GM18907 (cell line): ENCODE results near the gene NDC1.
A peak's percentile ranks its signal among the peaks of the same experiment; 100 is the strongest.
"Not testable (repeated sequence)": the region's sequence is repeated elsewhere in the genome, so short reads cannot be mapped to it uniquely, and the experiment has no call there.

ENCODE experiments used
- ATAC-seq: cut with Tn5 transposase; IDR thresholded peaks from one replicate; pipeline ENCODE4 v1.9.1; 2021; ENCODE audit warnings: mild to moderate bottlenecking, moderate library complexity; ENCODE audit not compliant: unreplicated experiment

Gene NDC1, protein sequence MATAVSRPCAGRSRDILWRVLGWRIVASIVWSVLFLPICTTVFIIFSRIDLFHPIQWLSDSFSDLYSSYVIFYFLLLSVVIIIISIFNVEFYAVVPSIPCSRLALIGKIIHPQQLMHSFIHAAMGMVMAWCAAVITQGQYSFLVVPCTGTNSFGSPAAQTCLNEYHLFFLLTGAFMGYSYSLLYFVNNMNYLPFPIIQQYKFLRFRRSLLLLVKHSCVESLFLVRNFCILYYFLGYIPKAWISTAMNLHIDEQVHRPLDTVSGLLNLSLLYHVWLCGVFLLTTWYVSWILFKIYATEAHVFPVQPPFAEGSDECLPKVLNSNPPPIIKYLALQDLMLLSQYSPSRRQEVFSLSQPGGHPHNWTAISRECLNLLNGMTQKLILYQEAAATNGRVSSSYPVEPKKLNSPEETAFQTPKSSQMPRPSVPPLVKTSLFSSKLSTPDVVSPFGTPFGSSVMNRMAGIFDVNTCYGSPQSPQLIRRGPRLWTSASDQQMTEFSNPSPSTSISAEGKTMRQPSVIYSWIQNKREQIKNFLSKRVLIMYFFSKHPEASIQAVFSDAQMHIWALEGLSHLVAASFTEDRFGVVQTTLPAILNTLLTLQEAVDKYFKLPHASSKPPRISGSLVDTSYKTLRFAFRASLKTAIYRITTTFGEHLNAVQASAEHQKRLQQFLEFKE

DNA sequence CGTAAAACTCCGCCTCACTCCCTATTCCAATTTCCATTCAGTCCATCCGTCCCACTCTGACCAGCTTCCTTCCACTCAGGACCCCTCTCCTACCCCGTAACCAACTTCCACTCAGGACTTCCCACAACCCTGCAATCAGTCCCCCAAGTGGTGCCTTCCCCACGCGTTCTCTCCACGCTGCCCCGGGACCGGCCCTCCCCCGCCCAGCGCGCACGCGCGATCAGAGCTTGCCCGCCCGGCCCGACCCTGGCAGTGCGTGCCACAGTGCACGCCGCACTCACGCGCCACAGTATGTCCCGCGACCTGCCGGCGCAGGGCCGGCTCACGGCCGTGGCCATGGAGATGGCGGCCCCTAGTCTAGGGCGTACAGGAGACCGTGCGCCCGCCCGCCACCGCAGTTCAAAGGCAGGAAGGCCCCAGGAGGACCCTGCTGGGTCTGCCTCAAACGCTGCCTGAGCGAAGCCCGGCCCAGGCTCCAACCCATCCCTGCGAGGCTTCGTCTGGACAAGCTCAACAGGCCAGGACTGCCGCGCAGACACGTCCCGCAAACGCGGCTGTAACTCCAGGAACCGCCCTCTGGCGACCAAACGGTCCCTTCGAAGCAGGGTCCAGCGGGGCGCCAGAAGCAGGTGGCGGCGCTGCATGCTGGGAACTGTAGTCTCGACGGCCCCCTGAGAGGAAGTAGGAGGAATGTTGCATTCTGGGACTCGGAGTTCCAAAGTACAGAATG lies at the start of gene NDC1:
Gene NDC1 (minus strand): TSS at position 373 of the 730 bp plus-strand sequence. CDS start 35 bp downstream, at position 338.
- ATAC-seq, result peak; percentile 91

DNA sequence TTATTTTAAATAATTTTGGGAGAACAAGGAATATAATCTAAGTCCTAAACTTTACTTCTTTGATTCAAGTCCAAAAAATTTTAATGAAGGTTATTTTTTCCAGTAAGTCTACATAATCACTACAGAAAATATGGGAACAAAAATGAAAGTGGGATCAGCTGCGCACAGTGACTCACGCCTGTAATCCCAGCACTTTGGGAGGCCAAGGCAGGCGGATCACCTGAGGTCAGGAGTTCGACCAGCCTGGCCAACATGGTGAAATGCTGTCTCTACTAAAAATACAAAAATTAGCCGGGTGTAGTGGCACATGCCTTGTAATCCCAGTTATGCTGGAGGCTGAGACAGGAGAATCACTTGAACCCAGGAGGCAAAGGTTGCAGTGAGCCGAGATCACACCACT lies 45.5 kb upstream of the NDC1 start:
- ATAC-seq, result not testable (repeated sequence)

DNA sequence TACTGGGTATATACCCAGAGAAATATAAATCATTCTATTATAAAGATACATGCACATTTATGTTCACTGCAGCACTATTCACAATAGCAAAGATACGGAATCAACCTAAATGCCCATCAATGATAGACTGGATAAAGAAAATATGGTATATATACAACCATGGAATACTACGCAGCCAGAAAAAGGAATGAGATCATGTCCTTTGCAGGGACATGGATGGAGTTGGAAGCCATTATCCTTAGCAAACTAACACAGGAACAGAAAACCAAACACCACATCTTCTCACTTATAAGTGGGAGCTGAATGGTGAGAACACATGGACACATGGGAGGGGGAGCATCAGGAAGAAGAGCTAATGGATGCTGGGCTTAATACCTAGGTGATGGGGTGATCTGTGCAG lies 43.8 kb upstream of the NDC1 start:
- ATAC-seq, result not testable (repeated sequence)

DNA sequence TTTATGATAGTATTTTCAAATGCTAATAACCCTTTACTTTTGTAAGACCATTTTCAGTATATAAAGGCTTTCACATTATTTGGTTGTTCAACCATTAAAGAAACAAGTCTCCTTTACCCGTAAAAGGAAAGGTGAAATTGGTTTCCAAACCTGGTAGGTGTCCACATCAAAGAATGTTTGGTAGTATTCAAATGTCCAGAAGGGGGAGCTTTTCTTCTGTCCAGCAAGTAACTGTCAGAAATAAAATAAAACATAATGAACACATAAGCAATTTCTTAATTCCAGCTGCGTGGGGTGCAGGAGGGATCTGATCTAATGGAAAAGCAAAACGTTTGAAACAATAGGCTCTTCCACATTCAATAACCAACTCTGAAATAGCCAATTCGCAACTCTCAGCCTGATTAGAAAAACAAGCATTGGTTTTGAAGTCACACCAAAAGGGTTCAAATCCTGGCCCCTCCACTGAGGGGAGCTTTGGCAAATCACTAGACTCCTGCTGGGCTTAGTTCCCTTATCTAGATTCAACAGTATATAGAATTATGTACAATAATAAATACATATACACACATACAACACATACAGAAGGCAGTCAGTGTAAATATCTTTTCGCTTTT lies 40.5 kb upstream of the NDC1 start:
- ATAC-seq, result no peak

DNA sequence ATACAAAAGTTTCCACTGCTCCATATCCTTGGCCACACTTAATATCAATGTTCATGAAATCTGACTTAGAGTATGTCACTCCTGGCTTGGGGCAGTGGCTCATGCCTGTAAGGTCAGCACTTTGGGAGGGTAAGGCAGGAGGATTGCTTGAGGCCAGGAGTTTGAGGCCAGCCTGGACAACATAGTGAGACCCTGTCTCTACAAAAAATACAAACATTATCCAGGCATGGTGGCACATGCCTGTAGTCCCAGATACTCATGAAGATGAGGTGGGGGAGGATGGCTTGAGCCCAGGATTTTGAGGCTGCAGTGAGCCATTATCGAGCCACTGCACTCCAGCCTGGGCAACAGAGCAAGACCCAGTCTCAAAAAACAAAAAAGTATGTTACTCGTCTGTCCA lies 37.1 kb upstream of the NDC1 start:
- not testable (repeated sequence) for ATAC-seq

DNA sequence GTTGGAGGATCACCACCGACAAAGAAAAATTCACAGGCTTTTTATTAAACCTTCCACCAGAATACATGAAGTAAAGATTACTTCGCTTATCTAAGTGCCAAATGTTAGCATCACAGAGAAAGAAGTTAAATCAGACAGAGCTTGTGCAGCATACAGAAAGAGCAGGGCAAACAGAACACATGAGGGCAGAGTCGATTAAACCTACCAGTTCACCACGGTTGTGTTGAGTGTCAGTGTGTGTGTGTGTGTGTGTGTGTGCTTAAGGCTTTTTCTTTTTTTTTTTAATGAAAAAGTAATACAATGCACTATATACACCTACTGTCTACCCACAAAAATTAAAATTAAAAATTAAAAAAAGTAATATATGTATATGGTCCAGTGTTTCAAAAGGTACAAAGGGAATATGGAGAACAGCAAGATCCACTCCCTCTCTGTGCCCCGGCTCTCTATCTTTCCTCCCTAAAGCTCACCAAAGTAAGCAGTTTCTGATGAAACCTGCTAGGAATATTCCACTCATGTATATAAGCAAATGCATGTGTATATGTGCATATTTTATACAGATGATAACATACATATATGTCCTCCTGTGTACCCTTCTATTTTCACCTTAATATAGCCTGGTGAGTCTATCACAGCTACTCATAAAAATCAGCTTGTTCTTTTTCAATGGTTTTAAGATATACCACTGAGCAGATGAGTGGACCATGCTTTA lies 33.8 kb upstream of the NDC1 start:
- ATAC-seq, result no peak

DNA sequence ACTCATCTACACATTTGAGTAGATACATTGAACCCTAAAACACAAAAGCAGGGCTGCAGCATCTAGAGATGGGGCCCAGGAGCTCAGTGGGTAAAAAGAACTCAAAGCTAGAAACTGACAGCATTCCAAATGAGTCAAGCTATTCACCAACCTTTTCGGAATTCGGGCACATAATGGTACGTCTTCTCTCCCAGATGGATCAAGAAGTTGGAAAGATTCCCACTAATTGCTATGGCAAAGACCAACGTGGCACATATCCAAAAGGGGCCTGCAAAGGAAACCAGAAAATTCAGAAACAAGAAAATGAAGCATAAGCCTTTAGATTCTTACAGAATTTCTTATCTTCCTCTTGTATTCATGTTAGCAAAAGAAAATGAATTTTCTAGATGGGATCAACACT lies 33.1 kb upstream of the NDC1 start:
- no peak for ATAC-seq

DNA sequence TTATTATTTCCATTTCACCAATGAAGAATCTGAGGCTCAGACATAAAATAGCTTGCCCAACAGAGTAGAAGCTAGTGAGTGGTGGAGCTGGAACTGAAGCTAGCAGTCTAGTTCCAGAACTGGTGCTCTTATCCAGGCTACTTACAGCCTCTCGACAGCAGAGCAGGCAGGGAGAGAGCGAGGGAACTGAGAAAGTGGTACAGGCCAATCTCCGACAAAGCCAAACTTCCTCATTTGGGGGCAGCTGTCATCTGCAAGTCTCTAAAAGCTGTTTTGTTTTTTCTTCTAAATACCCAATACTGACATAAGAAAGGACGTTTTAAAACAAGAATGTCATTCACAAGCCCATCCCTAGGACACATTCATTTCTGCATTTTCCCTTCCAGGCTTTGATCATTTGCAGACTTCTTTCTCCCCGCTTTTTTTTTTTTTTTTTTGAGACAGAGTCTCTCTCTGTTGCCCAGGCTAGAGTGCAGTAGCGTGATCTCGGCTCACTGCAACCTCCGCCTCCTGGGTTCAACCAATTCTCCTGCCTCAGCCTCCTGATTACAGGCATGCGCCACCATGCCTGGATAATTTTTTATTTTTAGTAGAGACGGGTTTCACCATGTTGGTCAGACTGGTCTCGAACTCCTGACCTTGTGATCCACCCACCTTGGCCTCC lies 31.5 kb upstream of the NDC1 start:
- ATAC-seq, result no peak

DNA sequence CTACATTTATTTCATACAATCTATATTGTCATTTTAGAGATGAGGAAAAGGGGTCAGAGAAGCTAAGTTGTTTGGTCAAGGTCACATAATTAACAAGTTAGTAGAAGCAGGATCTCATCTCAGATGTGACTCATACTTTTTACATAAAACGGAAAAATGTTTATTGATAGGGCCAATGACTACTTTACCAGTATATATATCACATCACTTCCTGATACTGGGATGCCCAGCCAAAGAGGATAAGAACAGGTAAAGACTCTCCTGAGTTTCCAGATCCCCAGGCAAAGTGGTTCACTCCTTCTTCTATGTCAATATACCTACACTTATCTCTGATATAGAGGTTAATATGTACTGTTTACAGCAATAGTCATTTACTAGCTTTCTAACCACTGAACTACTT lies 30.5 kb upstream of the NDC1 start:
- ATAC-seq, result no peak

DNA sequence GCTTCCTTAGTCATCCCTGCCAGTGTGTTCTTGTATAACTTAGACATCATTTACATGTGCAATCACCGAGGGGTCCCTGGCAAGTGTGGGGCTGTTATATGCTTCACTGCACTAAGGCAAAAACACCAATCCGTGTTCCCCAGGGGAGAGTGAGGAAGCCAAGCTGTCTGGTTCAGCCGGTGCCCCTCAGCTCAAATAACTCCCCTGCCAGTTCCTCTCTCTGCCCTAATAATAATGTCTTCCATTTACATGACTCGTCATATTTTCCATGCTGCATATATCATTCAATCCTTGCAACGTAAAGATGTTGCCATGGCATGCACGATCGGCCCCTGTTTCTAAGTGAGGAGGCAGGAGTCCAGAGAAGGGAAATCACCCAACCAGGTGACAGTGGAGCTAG lies 24.4 kb upstream of the NDC1 start:
- ATAC-seq, result no peak

DNA sequence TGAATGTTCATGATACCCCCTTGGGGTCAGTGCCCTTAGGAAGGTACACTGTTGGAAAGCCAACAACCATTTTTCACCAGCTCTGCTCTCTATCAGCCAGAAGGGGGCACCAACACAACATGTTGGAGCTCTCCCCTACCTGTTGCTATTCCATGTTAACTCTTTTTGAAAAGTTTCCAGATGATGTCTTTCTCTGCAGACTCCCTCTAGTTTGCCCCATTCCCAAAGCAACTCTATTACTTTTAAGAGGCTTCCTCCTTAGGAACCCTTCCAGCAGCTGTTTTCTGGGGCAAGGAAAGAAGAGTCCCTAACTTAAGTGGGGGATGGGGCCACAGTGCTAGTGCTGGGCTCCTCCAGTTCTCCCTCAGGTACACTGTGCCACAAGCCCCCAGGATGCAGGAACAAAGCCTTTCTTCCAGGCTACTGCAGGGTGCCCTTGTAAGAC lies 22.9 kb upstream of the NDC1 start:
- no peak for ATAC-seq

DNA sequence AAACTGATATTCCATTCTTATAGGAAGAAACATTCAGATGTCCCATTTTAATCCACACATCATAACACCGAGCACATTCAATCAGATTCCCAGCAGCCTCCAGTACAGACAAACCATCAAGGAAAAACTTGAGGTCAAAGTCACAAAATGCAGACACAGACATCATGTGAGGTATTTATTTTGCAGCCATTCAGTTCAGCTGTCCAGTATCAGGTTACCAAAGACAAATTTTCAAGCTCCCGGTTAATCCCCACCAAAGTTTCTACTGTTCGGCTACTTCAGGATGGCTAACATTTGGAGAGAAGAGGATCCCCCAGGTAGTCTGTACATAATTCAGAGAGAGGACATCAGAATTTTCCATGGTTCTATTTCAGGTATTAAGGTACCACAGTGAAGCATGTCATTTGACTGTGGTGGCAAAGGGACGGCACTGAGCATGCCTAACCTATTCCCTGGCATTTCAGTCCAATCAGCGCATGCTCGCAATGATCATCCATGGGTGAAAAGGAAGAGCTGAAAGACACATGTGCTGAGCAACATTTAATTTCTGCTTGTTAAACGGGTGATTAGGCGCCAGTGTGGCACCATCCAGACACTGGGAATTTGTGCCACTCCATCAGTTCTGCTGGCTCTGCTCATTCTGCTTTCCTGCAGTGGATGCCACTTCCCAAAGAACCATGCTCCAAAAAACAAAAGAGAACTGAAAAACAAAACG lies 13.6 kb upstream of the NDC1 start:
- ATAC-seq, result no peak

DNA sequence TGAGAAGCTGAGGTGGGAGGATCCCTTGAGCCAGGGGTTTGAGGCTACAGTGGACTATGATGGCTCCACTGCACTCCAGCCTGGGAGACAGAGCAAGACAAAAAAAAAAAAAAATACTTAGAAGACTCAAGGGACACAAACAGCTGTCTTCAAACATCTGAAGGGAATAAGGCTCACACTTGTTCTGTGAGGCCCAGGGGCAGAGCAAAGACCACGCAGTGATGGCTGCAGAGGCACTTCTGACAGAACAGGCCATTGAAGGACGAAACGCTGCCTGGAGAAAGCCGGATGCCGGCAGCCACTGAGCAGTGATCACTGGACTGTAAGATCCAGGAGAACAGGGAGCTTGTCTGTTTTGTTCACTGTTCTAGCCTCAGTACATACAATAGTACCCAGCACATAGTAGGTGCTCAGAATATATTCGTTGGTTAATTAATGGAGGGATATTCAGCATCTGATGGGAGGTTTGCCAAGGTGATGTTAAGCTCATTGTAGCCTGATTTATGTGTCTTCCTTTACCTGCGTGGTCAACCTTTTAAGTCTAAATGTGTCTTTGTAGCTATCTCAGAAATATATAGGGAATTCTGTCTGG lies 12.1 kb upstream of the NDC1 start:
- ATAC-seq, result no peak

DNA sequence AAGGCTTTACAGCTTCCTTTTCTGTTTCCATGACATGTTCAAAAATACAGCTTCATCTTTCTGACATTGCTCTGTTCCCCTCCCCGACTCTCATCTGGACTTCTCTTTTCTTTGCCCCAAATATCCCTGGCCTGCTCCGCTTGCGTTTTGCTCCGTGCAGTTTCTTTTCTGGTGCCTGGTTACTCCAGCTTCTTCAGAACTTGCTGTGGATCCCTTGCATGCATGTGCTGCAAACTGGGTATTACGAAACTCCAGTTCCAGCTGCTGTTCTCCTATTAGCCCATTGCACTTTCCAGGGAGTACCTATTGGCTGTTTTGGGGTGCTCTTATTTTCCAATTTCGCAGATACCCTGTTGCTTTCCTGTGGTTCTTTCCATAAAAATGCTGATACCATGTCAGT lies 9.9 kb upstream of the NDC1 start:
- ATAC-seq, result no peak

DNA sequence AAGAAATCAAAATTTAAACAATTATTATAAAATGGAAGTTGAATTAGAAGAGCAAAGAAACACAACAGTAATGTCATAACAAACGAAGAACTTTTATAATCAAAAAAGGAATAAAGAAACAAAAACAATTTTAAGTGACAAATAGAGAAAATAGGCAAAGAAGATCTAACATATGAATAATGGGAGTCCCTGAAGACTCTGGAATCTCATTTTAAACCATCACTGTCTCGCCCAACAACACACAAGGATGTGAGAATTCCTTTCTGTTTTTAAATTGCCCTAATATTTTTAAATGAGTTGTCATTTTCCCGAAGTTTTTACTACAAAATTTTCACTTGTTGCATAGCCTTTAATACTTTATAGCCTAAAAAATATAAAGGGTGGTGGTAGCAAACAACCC lies 4.3 kb upstream of the NDC1 start:
- no peak for ATAC-seq

DNA sequence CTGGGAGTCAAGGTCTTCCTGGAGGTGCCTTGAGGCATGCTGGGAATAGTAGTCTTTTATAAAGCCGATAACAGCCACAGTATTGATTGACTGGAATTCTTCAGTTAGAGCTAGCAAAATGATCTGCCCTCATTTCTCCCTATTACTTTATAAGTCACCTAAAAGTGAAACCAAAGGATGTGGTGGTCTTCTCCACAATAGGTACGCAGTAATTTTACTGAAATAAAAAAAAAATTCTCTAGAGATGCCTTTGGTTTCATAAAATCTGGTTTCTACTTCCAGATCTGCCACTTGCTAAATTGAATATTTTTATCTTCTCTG lies 518 bp upstream of the NDC1 start:
- no peak for ATAC-seq

DNA sequence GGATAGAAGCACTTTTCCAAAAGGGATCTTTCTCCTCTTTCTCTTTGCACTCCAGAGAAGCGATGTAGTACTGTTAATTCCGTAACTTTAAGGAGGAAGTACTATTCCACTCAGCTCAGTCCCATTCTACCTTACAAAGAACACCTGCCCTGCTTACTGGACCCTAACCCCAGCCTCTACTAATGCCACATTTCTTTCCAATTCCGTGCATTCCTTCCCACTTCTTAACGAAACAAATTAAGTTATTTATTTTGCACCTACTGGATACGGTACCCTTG lies 511 bp downstream of the NDC1 start:
- ATAC-seq, result no peak

DNA sequence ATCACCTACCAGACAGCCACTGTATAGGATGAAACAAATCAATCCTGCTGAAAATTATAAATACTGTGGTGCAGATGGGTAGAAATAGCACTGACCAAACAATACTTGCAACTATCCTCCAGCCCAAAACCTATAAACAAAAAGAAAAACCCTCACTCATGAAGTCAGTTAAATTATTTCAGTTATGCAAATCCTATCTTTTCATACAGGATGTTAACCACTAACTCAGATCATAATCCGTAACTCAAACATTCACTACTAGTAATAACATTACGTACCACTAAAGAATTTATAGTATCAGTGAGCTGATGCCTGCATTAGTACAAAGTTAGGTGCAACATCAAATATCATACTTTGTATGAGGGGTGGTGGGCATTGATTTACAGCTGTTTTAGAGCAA lies 2.6 kb downstream of the NDC1 start:
- ATAC-seq, result no peak

DNA sequence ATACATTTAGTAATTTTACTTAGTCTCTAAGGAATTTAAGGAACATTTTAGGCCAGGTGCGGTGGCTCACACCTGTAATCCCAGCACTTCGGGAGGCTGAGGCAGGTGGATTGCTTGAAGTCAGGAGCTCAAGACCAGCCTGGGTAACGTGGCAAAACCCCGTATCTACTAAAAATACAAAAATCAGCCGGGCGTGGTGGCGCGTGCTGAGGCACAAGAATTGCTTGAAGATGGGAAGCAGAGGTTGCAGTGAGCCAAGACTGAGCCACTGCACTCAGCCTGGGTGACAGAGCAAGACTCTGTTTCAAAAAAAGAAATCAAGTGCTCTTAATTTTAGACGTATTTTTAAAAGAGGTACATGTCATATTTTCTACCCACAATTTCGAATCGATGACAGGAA lies 3.3 kb downstream of the NDC1 start:
- ATAC-seq, result no peak

DNA sequence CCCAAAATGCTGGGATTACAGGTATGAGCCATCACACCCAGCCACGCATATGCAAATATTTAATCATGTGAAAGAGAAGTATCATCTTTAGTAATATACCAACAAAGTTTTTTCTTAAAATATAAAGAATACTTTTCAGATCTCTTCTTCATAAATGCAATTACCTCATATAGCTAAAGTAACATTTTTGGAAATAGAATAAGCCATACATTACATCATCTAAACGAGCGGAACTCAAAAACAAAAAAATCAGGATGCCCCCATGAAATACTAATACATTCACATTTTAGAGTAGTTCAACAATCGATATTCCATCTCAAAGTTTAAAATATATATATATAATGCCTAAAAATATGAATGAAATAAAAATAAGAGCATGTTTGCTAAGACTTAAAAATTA lies 4.7 kb downstream of the NDC1 start:
- no peak for ATAC-seq
